GM21381 (cell line): ENCODE results near the gene CCDC146.
A peak's percentile ranks its signal among the peaks of the same experiment; 100 is the strongest.
"Not testable (repeated sequence)": the region's sequence is repeated elsewhere in the genome, so short reads cannot be mapped to it uniquely, and the experiment has no call there.

Source experiments
- ATAC-seq: cut with Tn5 transposase; IDR thresholded peaks from one replicate; pipeline ENCODE4 v1.9.1; 2021; ENCODE audit warnings: mild to moderate bottlenecking, moderate library complexity; ENCODE audit not compliant: unreplicated experiment

CCDC146 gene

GRCh38 chr7:77197141-77197540 is 74.7 kb downstream of the CCDC146 start:
- ATAC-seq: no peak

DNA sequence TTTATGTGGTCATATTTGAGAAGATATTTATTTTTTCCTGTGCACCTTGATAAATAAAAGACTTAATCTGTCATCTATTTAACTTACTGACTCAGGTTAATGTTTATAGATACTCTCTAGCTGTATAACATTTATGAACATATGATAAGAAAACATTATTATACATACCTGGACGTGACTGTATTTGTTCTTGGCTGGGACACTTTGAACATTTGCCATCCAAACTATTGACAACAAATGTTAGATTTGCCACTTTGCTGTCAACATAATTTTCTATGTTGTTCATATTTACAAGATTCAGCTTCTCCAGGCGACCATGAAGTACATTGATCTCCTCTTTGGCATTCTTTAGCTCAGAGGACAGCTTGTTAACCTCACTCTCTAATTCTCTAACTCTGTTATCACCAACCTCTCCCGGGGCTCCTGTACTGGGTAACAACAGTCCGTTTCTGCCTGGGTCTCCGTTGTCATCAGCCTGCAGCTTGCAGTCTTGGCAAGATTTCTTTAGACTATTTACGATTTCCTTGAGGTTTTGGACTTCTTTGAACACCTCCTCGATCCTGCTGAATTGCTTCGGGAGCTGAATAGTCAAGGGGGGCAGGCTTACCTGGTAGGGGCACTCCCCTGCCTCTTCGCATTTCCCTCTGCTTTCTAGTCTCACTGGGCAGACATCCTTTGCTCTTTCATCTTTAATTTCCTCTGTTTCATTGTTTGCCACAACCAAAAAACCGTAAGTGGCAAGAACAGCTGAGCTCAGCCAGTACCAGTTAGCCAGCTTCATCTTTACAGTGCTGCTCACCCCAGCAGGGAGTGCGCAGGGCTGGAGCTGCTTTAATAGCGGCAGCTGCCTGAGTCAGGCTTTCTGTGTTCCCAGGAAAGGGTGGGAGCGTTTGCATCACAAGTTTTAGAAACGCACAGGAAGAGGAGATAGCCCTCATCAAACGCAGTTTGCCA is 76.9 kb downstream of the CCDC146 start, which contains the start of gene FGL2:
Gene FGL2, minus strand, starts transcription at position 807 of the 954 bp plus-strand sequence. Its CDS starts 26 bp downstream, at position 781.
- no peak for ATAC-seq

GRCh38 chr7:77200542-77200941 is 78.1 kb downstream of the CCDC146 start:
- no peak for ATAC-seq

- ATAC-seq: peak; percentile 95
Observed at GRCh38 chr7:77202481-77202976, 80.1 kb downstream of the CCDC146 start.

DNA sequence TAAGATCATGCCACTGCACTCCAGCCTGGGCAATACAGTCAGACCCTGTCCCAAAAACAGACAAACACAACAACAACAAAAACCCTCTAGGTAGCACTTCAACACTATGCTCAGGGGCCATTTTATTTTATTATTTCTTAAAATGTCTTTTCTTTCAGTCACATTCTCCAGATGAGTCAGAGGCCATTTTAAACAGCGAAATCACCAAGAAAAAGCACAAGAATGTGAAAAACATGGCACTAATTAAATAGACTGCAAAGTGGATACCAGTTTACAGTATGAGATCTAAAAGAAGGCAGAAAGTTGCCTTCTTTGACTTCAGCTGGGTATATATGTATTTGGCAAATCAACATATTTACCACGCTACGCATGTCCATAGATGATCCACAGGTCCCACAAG is 83.3 kb downstream of the CCDC146 start:
- ATAC-seq: no peak

DNA sequence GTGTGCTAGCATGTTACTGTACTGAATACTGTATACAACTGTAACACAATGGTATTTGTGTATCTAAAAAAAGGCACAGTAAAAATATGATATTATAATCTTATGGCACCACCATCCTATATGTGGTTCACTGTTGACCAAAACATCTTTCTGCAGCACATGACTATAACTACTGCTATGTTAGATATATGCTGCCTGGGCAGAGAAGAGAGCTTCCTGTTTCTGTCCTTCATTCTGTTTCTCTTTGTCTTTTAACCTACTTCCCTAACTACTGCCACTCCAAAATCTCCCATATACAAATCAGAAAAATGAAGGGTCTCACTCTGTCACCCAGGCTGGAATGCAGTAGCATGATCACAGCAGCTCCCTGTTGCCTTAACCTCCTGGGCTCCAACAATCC is 86.0 kb downstream of the CCDC146 start:
- no peak for ATAC-seq

- no peak for ATAC-seq
Observed at GRCh38 chr7:77209479-77210139, 87.2 kb downstream of the CCDC146 start.

GRCh38 chr7:77216181-77216845 is 93.9 kb downstream of the CCDC146 start:
- no peak for ATAC-seq

- ATAC-seq: no peak
Observed at GRCh38 chr7:77217474-77218185, 95.2 kb downstream of the CCDC146 start.

DNA sequence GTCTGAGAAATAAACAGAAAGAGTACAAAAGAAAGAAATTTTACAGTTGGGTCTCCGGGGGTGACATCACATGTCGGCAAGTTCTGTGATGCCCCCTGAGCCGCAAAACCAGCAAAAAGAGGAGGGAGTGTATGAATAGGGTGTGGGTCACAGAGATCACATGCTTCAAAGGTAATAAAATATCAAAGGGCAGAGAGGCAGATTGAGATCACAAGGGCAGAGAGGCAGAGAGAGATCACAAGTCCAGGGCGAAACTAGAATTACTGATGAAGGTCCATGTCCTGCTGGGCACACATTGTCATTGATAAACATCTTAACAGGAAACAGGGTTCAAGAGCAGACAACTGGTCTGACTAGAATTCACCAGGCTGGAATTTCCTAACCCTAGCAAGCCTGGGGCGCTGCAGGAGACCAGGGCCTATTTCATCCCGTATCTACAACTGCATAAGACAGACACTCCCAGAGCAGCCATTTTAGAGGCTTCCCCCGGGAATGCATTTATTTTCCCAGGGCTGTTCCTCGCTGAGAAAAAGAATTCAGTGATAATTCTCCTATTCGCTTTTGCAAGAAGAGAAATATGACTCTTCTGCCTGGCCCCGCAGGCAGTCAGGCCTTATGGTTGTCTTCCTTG is 97.4 kb downstream of the CCDC146 start:
- ATAC-seq: not testable (repeated sequence)

DNA sequence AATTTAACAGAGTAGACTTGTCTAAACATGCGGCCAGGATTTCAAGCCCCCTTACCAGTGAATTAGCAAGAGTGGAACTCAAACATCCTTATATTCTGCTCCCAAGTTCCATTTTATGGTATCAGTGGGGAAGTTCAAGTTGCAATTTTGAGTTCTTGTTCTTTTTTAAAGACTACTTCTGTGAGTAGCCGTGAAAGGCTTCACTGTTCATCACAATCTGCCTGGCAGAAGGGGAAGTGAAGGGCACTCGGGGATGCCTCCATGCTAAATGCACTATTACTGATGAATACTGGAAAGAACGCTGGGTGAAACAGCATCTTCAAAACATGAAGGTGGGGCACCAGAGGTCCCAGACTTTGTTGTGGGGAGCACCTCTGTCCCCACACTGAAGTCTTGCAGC is 99.7 kb downstream of the CCDC146 start:
- ATAC-seq: no peak

DNA sequence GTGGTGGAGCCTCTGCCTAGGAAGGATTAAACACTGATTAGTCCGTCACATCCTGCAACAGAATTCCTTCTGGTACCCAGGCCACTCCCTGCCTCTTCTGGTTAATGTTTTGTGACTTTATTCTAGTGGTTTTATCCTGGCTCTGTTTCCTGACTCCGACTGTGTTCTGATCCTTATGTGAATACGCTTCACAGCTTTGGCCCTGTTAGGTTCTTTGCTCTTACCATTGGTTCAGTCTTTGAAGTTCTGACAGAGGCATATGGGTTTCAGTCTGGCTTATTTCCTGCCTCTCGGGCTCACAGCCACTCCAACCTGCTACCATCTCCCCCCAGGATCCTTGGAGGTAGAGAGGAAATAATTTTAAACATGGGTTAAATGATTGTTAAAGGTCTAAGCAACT is 100.4 kb downstream of the CCDC146 start:
- no peak for ATAC-seq

GRCh38 chr7:77223261-77223660 is 100.8 kb downstream of the CCDC146 start:
- ATAC-seq: no peak

DNA sequence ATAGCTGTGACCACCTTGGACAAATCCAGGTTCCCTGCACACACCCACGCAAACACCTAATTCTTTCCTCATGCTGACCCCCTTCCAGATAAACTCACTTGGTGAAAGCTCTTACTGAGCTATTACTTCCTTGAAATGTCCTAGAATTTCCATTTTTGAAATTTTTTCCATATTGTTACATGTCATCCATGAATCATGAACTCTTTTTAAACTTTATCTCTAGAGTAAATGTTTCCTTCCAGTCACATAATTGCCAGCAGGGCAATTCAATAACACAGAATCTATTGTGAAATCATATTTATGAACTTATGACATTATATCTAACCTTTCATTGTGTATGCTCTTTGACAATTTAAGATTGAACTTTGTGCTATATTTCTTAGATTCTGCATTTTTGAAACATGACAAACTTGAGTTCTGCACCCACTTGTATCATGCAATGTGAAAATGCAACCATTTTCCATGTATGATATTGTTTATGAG is 104.0 kb downstream of the CCDC146 start:
- no peak for ATAC-seq

DNA sequence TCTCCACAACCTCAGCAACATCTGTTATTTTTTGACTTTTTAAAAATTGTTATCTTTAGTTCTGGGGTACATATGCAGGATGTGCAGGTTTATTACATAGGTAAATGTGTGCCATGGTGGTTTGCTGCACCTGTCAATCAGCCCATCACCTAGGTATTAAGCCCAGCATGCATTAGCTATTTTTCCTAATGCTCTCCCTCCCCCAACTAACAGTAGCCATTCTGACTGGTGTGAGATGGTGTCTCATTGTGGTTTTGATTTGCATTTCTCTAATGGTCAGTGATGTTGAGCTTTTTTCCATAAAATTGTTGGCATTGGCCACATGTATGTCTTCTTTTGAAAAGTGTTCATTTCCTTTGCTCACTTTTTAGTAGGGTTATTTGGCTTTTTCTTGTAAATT is 106.4 kb downstream of the CCDC146 start:
- ATAC-seq: not testable (repeated sequence)

DNA sequence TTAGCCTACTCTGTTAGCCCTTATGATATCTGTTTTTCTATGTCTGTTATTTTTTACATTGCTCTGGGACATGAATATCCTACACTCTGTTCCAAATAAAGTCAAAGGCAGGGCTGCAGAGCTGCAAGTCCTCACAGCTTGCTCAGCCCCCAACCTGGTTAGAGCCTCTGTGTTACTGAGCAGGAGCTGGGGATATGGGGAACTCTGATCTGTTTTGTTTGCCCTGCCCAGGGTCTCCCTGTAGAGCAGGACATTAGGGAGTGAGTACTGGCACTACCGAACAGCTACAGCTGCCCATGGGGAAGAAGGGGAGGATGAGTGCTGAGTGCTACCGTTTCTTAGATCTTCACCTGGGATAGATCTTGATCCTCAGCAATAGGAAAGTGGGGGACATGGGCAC is 110.1 kb downstream of the CCDC146 start:
- ATAC-seq: no peak

DNA sequence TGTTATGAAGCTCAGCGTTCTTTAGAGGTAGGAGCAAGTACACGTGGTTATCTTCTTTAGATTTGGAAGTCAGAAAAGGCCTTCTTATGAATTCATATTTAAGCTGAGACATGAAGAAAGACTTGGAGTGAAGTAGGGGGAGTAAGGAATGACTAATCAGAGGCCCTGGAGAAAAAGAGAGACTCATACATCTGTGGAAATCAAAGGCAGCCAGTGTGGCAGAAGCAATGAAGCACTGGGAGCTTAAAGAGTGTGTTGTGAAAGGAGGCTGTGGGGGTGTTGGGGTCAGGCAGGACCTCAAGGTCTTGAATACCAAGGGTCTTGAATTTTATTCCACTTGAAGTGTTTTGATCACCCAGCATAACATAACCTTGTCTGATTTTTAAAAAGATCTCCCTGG is 112.9 kb downstream of the CCDC146 start:
- ATAC-seq: no peak

- ATAC-seq: no peak
Observed at GRCh38 chr7:77238703-77239136, 116.3 kb downstream of the CCDC146 start.

- ATAC-seq: no peak
Observed at GRCh38 chr7:77239471-77239870, 117.1 kb downstream of the CCDC146 start.

DNA sequence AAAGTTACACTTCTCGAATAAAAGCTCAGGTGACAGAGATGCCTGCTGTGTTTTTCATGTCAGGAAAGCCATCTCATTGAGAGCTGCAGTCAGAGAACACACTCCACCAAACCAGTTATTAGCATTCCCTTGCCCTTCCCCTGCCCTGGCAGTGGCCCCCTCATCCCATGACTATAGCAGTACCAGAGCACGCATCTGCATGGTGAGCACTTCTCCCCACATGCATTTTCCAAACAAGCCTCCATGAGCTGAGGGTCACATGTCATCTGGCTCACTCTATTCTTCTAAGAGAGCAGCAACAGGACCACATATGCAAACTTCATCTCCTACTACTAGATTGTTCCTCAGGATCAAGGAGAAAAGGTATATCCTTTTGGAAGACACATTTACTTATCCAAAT is 119.7 kb downstream of the CCDC146 start:
- no peak for ATAC-seq
